Erythroblast (primary cell): ENCODE results near the gene KRTAP12-1.

Experiments used
- GATA1 ChIP-seq: IDR thresholded peaks from 2 replicates; pipeline ENCODE4 v1.6.1; 2011; ENCODE audit warnings: low read depth, mild to moderate bottlenecking, control low read depth, low read length, moderate library complexity
- POLR2A ChIP-seq: IDR thresholded peaks from 2 replicates; pipeline ENCODE4 v1.6.1; 2011; ENCODE audit warnings: mild to moderate bottlenecking, low read length

- TF ChIP-seq POLR2A (no peak), GATA1 (no peak)
Measured at GRCh38 chr21:44695641-44696040, 13.7 kb upstream of the KRTAP12-1 start.
